Heart right ventricle (tissue), 16 donors: Measurements from ENCODE around the gene TMPRSS4. TPM values are rescaled to one million over a fixed set of nuclear protein-coding genes. Genes with fewer than 3 reads are reported as not detected.
A peak's percentile ranks its signal among the peaks of the same experiment; 100 is the strongest.

ENCODE experiments used
- ATAC-seq, 8 donors: fragments of 200-7000 bp; cut with Tn5 transposase; one replicate each; pipeline ENCODE4 v1.9.1; 2020; ENCODE audit warnings: mild to moderate bottlenecking in 8 of 8, moderate library complexity in 8 of 8, moderate number of reproducible peaks in 1 of 8
- DNase-seq, 2 donors: peaks; one replicate each; pipeline ENCODE4 v3.0.0-alpha.2; 2020
- H3K27ac ChIP-seq, 10 donors: fragments of 200-600 bp; sonication (generic) in 2 of 10; one replicate each; pipeline versions ENCODE4 v1.5.0 to v1.8.0; 2020 to 2022; ENCODE audit warnings: mild to moderate bottlenecking in 3 of 10
- H3K27me3 ChIP-seq, 7 donors: fragments of 200-600 bp; one replicate each; pipeline ENCODE4 v1.8.0; 2021 to 2022; ENCODE audit warnings: mild to moderate bottlenecking in 2 of 7
- H3K36me3 ChIP-seq, 9 donors: fragments of 200-600 bp; sonication (generic) in 1 of 9; one replicate each; pipeline versions ENCODE4 v1.5.0 to v1.8.0; 2020 to 2022; ENCODE audit warnings: mild to moderate bottlenecking in 2 of 9
- H3K4me1 ChIP-seq, 9 donors: fragments of 200-600 bp; sonication (generic) in 1 of 9; one replicate each; pipeline versions ENCODE4 v1.5.0 to v1.8.0; 2020 to 2022; ENCODE audit warnings: mild to moderate bottlenecking in 4 of 9
- H3K4me3 ChIP-seq, 10 donors: fragments of 200-600 bp; sonication (generic) in 2 of 10; one replicate each; pipeline versions ENCODE4 v1.5.0 to v1.8.0; 2020 to 2022; ENCODE audit warnings: mild to moderate bottlenecking in 7 of 10, moderate library complexity in 2 of 10
- H3K9me3 ChIP-seq, 11 donors: fragments of 200-600 bp in 10 of 11; sonication (generic) in 2 of 11; one replicate each; pipeline versions ENCODE4 v1.5.0 to v1.8.0; 2013 to 2022; ENCODE audit warnings: mild to moderate bottlenecking in 2 of 11, control low read depth in 1 of 11, moderate library complexity in 1 of 11
- CTCF ChIP-seq, 9 donors: fragments of 200-600 bp; sonication (generic) in 2 of 9; IDR thresholded peaks; one replicate each; pipeline versions ENCODE4 v1.5.0 to v1.8.0; 2021 to 2022; ENCODE audit warnings: antibody characterized with exemption in 9 of 9, mild to moderate bottlenecking in 5 of 9, moderate library complexity in 1 of 9
- WGBS, 2 donors: extraction: QIAGEN DNeasy Blood & Tissue Kit; methylation state at CpG; one replicate each; pipeline ENCODE4 v1.1.7; 2013; ENCODE audit warnings: inconsistent platforms in 1 of 2; 5-methylcytosine and 5-hydroxymethylcytosine counted together
- intact Hi-C, 10 donors: fragments of 100-400 bp; cut with DNase I; formaldehyde crosslinking; loops; one replicate each; pipeline versions ENCODE4 v1.11.1 to v1.14.2; 2022
- polyA plus RNA-seq, 2 donors: library from polyadenylated mRNA; stranded (reverse); fragments of 200-250 nt; gene quantifications; one replicate each; pipeline ENCODE4 v1.2.3, GENCODE V29; 2013
- total RNA-seq, 10 donors: library from RNA; stranded (reverse); fragmentation: NEBNext Ultra II Directional in 3 of 10; extraction: Animal tissue kit (Norgen Biotek cat#: 25700) in 3 of 10; gene quantifications; one replicate each; pipeline versions ENCODE4 v1.2.1 to v1.2.4, GENCODE V29; 2021 to 2023
- donor health status: Arrhythmogenic right ventricular cardiomyopathy.
- donor health status: ischemic (EF 13 %, LVEDD 7.1; RV severe dilation, severe dysfunction).
- donor health status: healthy with polysubstance abuse.
- donor health status: DM: no; HTN: yes; CAD: no.
- donor health status: DM: no; HTN: no; CAD: no.
- donor health status: ischemic (EF 25% LVEDD 6.9; RV normal size, moderate dysfunction).
- donor health status: ischemic (EF 25% LVEDD 5.7; RV mildly dilated, moderate dysfunction).
- donor health status: healthy.
- donor health status: DM: yes; HTN: yes; CAD: no.
- donor health status: Ischemic cardiomyopathy.
- donor health status: ischemic (EF 35%, LVEDD 5.7; RV mildly dilated, moderate dysfunction).
- donor health status: nonischemic (EF 11% LVEDD 7.7; RV severe dilation, severe dysfunction).
- donor health status: DM: yes; HTN: yes; CAD: no.
- donor health status: PGD.
- donor health status: ischemic (EF 29% LVEDD 5.4; RV normal size, mild dysfunction).
- donor health status: nonischemic (EF 23%, LVEDD 6.1; RV moderate dilation, normal function).

Gene TMPRSS4
- total and polyA plus RNA-seq, 12 donors: 0.34 to 1.4 (median 0.84) TPM; not detected in 8

- intact Hi-C loops: no loop called here
- WGBS, 2 donors: 67 to 73% methylated on average over 10 of the region's 10 CpGs
- Histone ChIP-seq H3K4me3 (no peak overlapping the region), H3K36me3 (no peaks in the 10 kb centered on the region), H3K9me3 (no peaks in the 10 kb centered on the region), H3K27me3 (no peaks in the 10 kb centered on the region), H3K4me1 (peaks cover 0 to 20% (median 12%) of the 10 kb centered on the region in 9 donors), H3K27ac (peak overlapping the region in 9 of 10 donors; percentile 40 to 83 (median 68))
- no peak for TF ChIP-seq CTCF (IDR thresholded peaks at IDR 0.05)
- peak; percentile 62 to 97 (median 87) for ATAC-seq
- DNase-seq: peak in 1 of 2 donors; percentile 38
Measured at GRCh38 chr11:118099838-118100556, 23.1 kb downstream of the TMPRSS4 start.

- WGBS, 2 donors: 51 to 63% methylated on average over 3 of the region's 3 CpGs
- Histone ChIP-seq H3K9me3 (no peaks in the 10 kb centered on the region), H3K4me1 (peaks cover 0 to 20% (median 12%) of the 10 kb centered on the region in 9 donors), H3K4me3 (no peak overlapping the region), H3K36me3 (no peaks in the 10 kb centered on the region), H3K27me3 (no peaks in the 10 kb centered on the region), H3K27ac (peak overlapping the region in 9 of 10 donors; percentile 40 to 83 (median 68))
- DNase-seq (no peak), ATAC-seq (peak in 7 of 8 donors; percentile 6 to 33 (median 14))
- no peak for TF ChIP-seq CTCF (IDR thresholded peaks at IDR 0.05)
- intact Hi-C loops: no loop called here
Measured at GRCh38 chr11:118100691-118101232, 23.9 kb downstream of the TMPRSS4 start.

- H3K27me3 ChIP-seq: no peaks in the 10 kb centered on the region
- no peak for TF ChIP-seq CTCF (IDR thresholded peaks at IDR 0.05)
Measured at GRCh38 chr11:118102721-118103261, 25.9 kb downstream of the TMPRSS4 start.

GRCh38 chr11:118104491-118104890, 27.6 kb downstream of the TMPRSS4 start:
- H3K4me1 ChIP-seq: peaks cover 4 to 29% (median 19%) of the 10 kb centered on the region in 9 donors
- 92 to 95% methylated on average over 6 of the region's 6 CpGs for WGBS, 2 donors
- H3K9me3 ChIP-seq: no peaks in the 10 kb centered on the region
- H3K27ac ChIP-seq: no peak overlapping the region
- no peaks in the 10 kb centered on the region for H3K27me3 ChIP-seq
- no peak overlapping the region for H3K4me3 ChIP-seq
- H3K36me3 ChIP-seq: no peaks in the 10 kb centered on the region
- ATAC-seq (no peak), DNase-seq (no peak)
- no peak for TF ChIP-seq CTCF (IDR thresholded peaks at IDR 0.05)
- intact Hi-C loops: no loop called here

More at GRCh38 chr11:118102721-118103261, 25.9 kb downstream of the TMPRSS4 start:
- Histone ChIP-seq H3K36me3 (no peaks in the 10 kb centered on the region), H3K27ac (no peak overlapping the region), H3K4me3 (no peak overlapping the region), H3K4me1 (peaks cover 0 to 20% (median 12%) of the 10 kb centered on the region in 9 donors), H3K9me3 (no peaks in the 10 kb centered on the region)
- ATAC-seq (no peak), DNase-seq (no peak)
- WGBS, 2 donors: 66 to 73% methylated on average over 13 of the region's 13 CpGs
- intact Hi-C loops: no loop called here
